ENCODE data around the gene CNIH2. TPM values are rescaled to one million over a fixed set of nuclear protein-coding genes. Genes with fewer than 3 reads are reported as not detected.
A peak's percentile ranks its signal among the peaks of the same experiment; 100 is the strongest.

The CNIH2 gene
- total and polyA plus RNA-seq, 7 donors: 0.63 to 1.7 TPM; not detected in 5

- Histone ChIP-seq H3K27ac (peak overlapping the region; percentile 86 to 94 (median 90)), H3K9me3 (no peaks in the 10 kb centered on the region), H3K4me3 (peak overlapping the region; percentile 47 to 58 (median 52)), H3K27me3 (no peaks in the 10 kb centered on the region), H3K4me1 (peaks cover 0 to 42% (median 37%) of the 10 kb centered on the region in 4 donors), H3K36me3 (no peaks in the 10 kb centered on the region)
- WGBS, 2 donors: 33 to 36% methylated on average over 26 of the region's 26 CpGs
- intact Hi-C loops (cut with DNase I): no loop called here
- TF ChIP-seq POLR2AphosphoS5 (IDR thresholded peaks at IDR 0.05) (no peak), EP300 (IDR thresholded peaks at IDR 0.05) (no peak), POLR2A (IDR thresholded peaks at IDR 0.05) (no peak), CTCF (IDR thresholded peaks at IDR 0.05) (peak in 2 of 4 experiments; percentile 86 to 96)
- DNase-seq: no peak
These were observed 33.5 kb downstream of the CNIH2 start for GRCh38 chr11:66311470-66311964.

- intact Hi-C loops (cut with DNase I): loop anchor here (1.0 kb wide), 3 partner anchors 16 to 74 kb away; partner anchors contain the start of gene BRMS1
These were observed 34.1 kb downstream of the CNIH2 start for GRCh38 chr11:66311965-66312548.

GRCh38 chr11:66312549-66313320 lies 34.8 kb downstream of the CNIH2 start:
- Histone ChIP-seq H3K27ac (peak overlapping the region; percentile 86 to 94 (median 90)), H3K36me3 (no peaks in the 10 kb centered on the region), H3K4me1 (peaks cover 0 to 54% (median 49%) of the 10 kb centered on the region in 4 donors), H3K4me3 (peak overlapping the region; percentile 47 to 58 (median 52)), H3K9me3 (no peaks in the 10 kb centered on the region), H3K27me3 (no peaks in the 10 kb centered on the region)
- peak; percentile 100 for DNase-seq
- intact Hi-C loops (cut with DNase I): loop anchor here (1.0 kb wide), 3 partner anchors 16 to 74 kb away; partner anchors contain the start of gene BRMS1
- TF ChIP-seq POLR2A (IDR thresholded peaks at IDR 0.05) (peak; percentile 37 to 64), POLR2AphosphoS5 (IDR thresholded peaks at IDR 0.05) (peak; percentile 68 to 91 (median 74)), EP300 (IDR thresholded peaks at IDR 0.05) (no peak)
- 2 to 3% methylated on average over 52 of the region's 52 CpGs for WGBS, 2 donors

More at GRCh38 chr11:66311965-66312548, 34.1 kb downstream of the CNIH2 start:
- peak; percentile 96 for DNase-seq
- peaks cover 0 to 47% (median 42%) of the 10 kb centered on the region in 4 donors for H3K4me1 ChIP-seq
- H3K9me3 ChIP-seq: no peaks in the 10 kb centered on the region
- peak overlapping the region; percentile 86 to 94 (median 90) for H3K27ac ChIP-seq
- 0% methylated on average over 44 of the region's 44 CpGs for WGBS, 2 donors
- peak; percentile 32 to 84 (median 44) for TF ChIP-seq POLR2AphosphoS5 (IDR thresholded peaks at IDR 0.05)
- peak; percentile 8 to 98 (median 61) for TF ChIP-seq CTCF (IDR thresholded peaks at IDR 0.05)
- TF ChIP-seq EP300 (IDR thresholded peaks at IDR 0.05): no peak
- no peaks in the 10 kb centered on the region for H3K27me3 ChIP-seq
- H3K36me3 ChIP-seq: no peaks in the 10 kb centered on the region
- peak overlapping the region; percentile 47 to 58 (median 52) for H3K4me3 ChIP-seq

- TF ChIP-seq POLR2A (IDR thresholded peaks at IDR 0.05) (no peak), POLR2AphosphoS5 (IDR thresholded peaks at IDR 0.05) (no peak), CTCF (IDR thresholded peaks at IDR 0.05) (no peak), EP300 (IDR thresholded peaks at IDR 0.05) (no peak)
- intact Hi-C loops (cut with DNase I): no loop called here
- Histone ChIP-seq H3K9me3 (no peaks in the 10 kb centered on the region), H3K4me1 (peaks cover 0 to 62% (median 57%) of the 10 kb centered on the region in 4 donors), H3K27ac (peak overlapping the region; percentile 86 to 94 (median 90)), H3K36me3 (no peaks in the 10 kb centered on the region), H3K4me3 (peak overlapping the region; percentile 21 to 58 (median 52)), H3K27me3 (no peaks in the 10 kb centered on the region)
- WGBS, 2 donors: 53 to 63% methylated on average over 38 of the region's 38 CpGs
- no peak for DNase-seq
These were observed 35.6 kb downstream of the CNIH2 start for GRCh38 chr11:66313321-66314185.
